A549 (cell line): ENCODE measurements around the gene CACNA1D.

Experiments used
- CTCF ChIP-seq: fragments of >200 bp; sonication (Bioruptor Twin); formaldehyde crosslinking; IDR thresholded peaks from 3 replicates; pipeline ENCODE4 v1.5.1; 2016
- ELK1 ChIP-seq: fragments of 150-350 bp; IDR thresholded peaks from 2 replicates; pipeline ENCODE4 v1.6.1; 2014; ENCODE audit warnings: low read depth, mild to moderate bottlenecking, low read length
- EP300 ChIP-seq, 2 experiments: fragments of >200 bp; sonication (Bioruptor Twin); formaldehyde crosslinking; IDR thresholded peaks; 2 replicates in 1 of 2; 3 replicates in 1 of 2; pipeline ENCODE4 v1.6.1; 2016 to 2017
- POLR2A ChIP-seq: IDR thresholded peaks from 2 replicates; pipeline ENCODE4 v1.6.1; 2012; ENCODE audit warnings: mild to moderate bottlenecking, low read length

- TF ChIP-seq EP300 (IDR thresholded peaks at IDR 0.05), result no peak
- TF ChIP-seq ELK1, result no peak
- TF ChIP-seq CTCF, result no peak
- no peak for TF ChIP-seq POLR2A
Observed at GRCh38 chr3:53705024-53705745, 210.8 kb downstream of the CACNA1D start.
